Lung (tissue), 12 donors: Measurements from ENCODE around the gene YTHDF1. TPM values are rescaled to one million over a fixed set of nuclear protein-coding genes. Genes with fewer than 3 reads are reported as not detected.

Experiments
- ATAC-seq: fragments of 200-7000 bp; cut with Tn5 transposase; one replicate; pipeline ENCODE4 v1.9.1; 2020; ENCODE audit warnings: moderate number of reproducible peaks; ENCODE audit not compliant: insufficient read depth, low FRiP score
- DNase-seq, 3 donors: peaks; one replicate each; pipeline ENCODE4 v3.0.0-alpha.2; 2013 to 2017
- H3K27ac ChIP-seq, 2 donors: one replicate each; pipeline ENCODE4 v1.5.1; 2013; ENCODE audit warnings: mild to moderate bottlenecking in 2 of 2, moderate library complexity in 2 of 2, control low read depth in 1 of 2, inconsistent platforms in 1 of 2, low read depth in 1 of 2, low read length in 1 of 2
- H3K27me3 ChIP-seq, 3 donors: one replicate each; pipeline ENCODE4 v1.5.1; 2013; ENCODE audit warnings: low read length in 2 of 3; ENCODE audit not compliant: control insufficient read depth in 3 of 3, insufficient read depth in 3 of 3
- H3K36me3 ChIP-seq, 4 donors: one replicate each; pipeline ENCODE4 v1.5.1; 2013; ENCODE audit warnings: low read length in 4 of 4, mild to moderate bottlenecking in 1 of 4, moderate library complexity in 1 of 4; ENCODE audit not compliant: control insufficient read depth in 4 of 4, insufficient read depth in 4 of 4
- H3K4me1 ChIP-seq, 5 donors: one replicate each; pipeline ENCODE4 v1.5.1; 2013; ENCODE audit warnings: low read length in 5 of 5, mild to moderate bottlenecking in 2 of 5, moderate library complexity in 1 of 5; ENCODE audit not compliant: control insufficient read depth in 5 of 5, insufficient read depth in 5 of 5
- H3K4me3 ChIP-seq: one replicate; pipeline ENCODE4 v1.5.1; 2013; ENCODE audit warnings: mild to moderate bottlenecking, control low read depth, moderate library complexity
- H3K9ac ChIP-seq, 2 donors: one replicate each; pipeline ENCODE4 v1.5.1; 2013; ENCODE audit warnings: low read length in 2 of 2, control low read depth in 1 of 2; ENCODE audit not compliant: insufficient read depth in 1 of 2
- H3K9me3 ChIP-seq, 4 donors: one replicate each; pipeline ENCODE4 v1.5.1; 2013; ENCODE audit warnings: low read length in 3 of 4, mild to moderate bottlenecking in 1 of 4, moderate library complexity in 1 of 4; ENCODE audit not compliant: control insufficient read depth in 4 of 4, insufficient read depth in 3 of 4
- CTCF ChIP-seq: IDR thresholded peaks from 2 replicates; pipeline ENCODE4 v1.5.1; 2012; ENCODE audit warnings: mild to moderate bottlenecking; ENCODE audit errors: control extremely low read depth, extremely low read depth
- WGBS, 2 donors: extraction: QIAGEN DNeasy Blood & Tissue Kit; methylation state at CpG; one replicate each; pipeline ENCODE4 v1.1.7; 2013; 5-methylcytosine and 5-hydroxymethylcytosine counted together
- polyA plus RNA-seq, 2 donors: library from polyadenylated mRNA; stranded (reverse); fragments of 200-250 nt; gene quantifications; one replicate each; pipeline ENCODE4 v1.2.1, GENCODE V29; 2013
- total RNA-seq, 2 donors: library from RNA; depleted of rRNA in 1 of 2; stranded (reverse); fragments of >200 nt in 1 of 2; gene quantifications; one replicate each; pipeline ENCODE4 v1.2.1, GENCODE V29; 2014 to 2021
- donor health status: control.
- donor health status: control.
- donor health status: Bipolar disorder and iron deficiency.
- donor health status: healthy.
- donor health status: DM: yes; HTN: yes; CAD: no.

YTHDF1 gene
- total and polyA plus RNA-seq, 4 donors = 21.9 to 33.8 (median 24.1) TPM

DNA sequence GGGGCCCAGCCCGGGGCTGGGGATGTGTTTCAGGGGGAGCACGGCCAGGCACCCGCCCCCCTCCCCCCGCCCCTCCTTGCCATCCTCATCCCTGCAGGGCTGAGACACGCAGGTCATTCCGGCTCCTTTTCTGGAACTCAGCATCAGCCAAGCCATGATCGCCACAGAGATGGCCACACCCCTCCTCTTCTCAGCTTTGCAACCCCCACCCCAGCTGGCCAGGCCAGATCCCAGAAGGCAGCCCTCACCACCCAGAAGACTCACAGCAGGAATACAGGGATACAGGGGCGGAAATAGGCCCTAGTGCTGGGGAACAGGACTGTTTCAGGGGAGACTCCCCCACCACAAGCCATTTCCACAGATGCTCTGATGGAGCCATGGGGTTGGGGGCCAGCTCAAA is 33.5 kb downstream of the YTHDF1 start:
- H3K4me1 ChIP-seq = peaks cover 0 to 13% (median 0%) of the 10 kb centered on the region in 5 donors
- H3K9ac ChIP-seq = no peak overlapping the region
- H3K27ac ChIP-seq = no peak overlapping the region
- H3K4me3 ChIP-seq = no peak overlapping the region
- ATAC-seq = no peak
- no peaks in the 10 kb centered on the region for H3K36me3 ChIP-seq
- TF ChIP-seq CTCF = no peak
- 49 to 67% methylated on average over 6 to 8 of the region's 8 CpGs for WGBS, 2 donors
- H3K27me3 ChIP-seq = peaks cover 9 to 25% (median 19%) of the 10 kb centered on the region in 3 donors
- peaks cover 0 to 8% (median 0%) of the 10 kb centered on the region in 4 donors for H3K9me3 ChIP-seq
- no peak for DNase-seq

DNA sequence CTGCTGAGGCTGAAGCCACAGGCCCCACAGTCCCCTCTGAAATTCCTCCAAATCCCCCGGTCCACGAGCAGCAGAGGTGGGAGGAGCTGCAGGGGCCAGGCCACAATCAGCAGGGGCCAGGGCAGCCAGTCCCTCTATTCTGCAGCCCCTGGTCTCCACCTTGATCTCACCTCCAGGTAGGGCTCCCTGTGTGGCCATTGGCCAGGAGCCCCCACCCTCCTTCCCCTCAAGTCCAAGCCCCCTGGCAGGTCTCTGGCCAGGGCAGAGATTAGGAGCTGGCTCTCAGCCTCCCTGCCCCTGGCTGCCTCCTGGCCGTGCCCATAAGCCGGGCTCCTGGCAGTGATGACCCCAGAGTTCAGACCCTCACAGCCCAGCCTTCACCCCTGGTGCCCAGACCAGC is 34.7 kb downstream of the YTHDF1 start:
- no peak overlapping the region for H3K4me3 ChIP-seq
- no peak overlapping the region for H3K27ac ChIP-seq
- peaks cover 10 to 32% (median 23%) of the 10 kb centered on the region in 3 donors for H3K27me3 ChIP-seq
- peaks cover 0 to 12% (median 0%) of the 10 kb centered on the region in 4 donors for H3K9me3 ChIP-seq
- no peak for ATAC-seq
- H3K4me1 ChIP-seq = peaks cover 0 to 22% (median 0%) of the 10 kb centered on the region in 5 donors
- no peak overlapping the region for H3K9ac ChIP-seq
- DNase-seq = no peak
- 50 to 67% methylated on average over 4 of the region's 4 CpGs for WGBS, 2 donors
- no peak for TF ChIP-seq CTCF
- H3K36me3 ChIP-seq = no peaks in the 10 kb centered on the region

- Histone ChIP-seq H3K27me3 (peaks cover 10 to 38% (median 23%) of the 10 kb centered on the region in 3 donors), H3K9ac (no peak overlapping the region), H3K4me3 (no peak overlapping the region), H3K27ac (no peak overlapping the region), H3K36me3 (no peaks in the 10 kb centered on the region), H3K4me1 (peaks cover 0 to 22% (median 0%) of the 10 kb centered on the region in 5 donors), H3K9me3 (peaks cover 0 to 14% (median 0%) of the 10 kb centered on the region in 4 donors)
- DNase-seq (no peak), ATAC-seq (no peak)
- WGBS, 2 donors = 81 to 87% methylated on average over 11 of the region's 11 CpGs
- TF ChIP-seq CTCF = no peak
Measured at GRCh38 chr20:63180569-63181185, 35.3 kb downstream of the YTHDF1 start.
